ENCODE results near the gene SOCS1.

Gene SOCS1

DNA sequence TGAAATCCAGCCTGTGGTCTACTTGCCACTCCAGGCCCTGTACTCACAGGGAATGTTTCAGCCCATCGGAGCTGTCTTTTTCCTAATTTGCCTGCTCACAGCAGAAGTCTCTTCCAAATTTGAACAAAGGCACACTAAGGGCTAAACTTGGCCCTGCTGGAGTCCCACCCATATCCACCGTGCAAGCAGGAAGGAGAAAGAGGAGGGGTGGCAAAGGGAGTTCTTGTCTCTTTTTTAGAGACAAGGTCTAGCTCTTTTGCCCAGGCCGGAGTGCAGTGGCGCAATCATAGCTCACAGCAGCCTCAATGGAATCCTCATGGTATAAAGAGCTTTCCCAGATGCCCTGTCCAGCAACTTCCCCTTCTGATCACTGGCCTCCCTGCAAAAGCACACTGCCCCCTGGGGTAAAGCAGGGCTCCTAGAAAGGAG is 27.8 kb upstream of the SOCS1 start:
- DNase-seq, result no peak

DNA sequence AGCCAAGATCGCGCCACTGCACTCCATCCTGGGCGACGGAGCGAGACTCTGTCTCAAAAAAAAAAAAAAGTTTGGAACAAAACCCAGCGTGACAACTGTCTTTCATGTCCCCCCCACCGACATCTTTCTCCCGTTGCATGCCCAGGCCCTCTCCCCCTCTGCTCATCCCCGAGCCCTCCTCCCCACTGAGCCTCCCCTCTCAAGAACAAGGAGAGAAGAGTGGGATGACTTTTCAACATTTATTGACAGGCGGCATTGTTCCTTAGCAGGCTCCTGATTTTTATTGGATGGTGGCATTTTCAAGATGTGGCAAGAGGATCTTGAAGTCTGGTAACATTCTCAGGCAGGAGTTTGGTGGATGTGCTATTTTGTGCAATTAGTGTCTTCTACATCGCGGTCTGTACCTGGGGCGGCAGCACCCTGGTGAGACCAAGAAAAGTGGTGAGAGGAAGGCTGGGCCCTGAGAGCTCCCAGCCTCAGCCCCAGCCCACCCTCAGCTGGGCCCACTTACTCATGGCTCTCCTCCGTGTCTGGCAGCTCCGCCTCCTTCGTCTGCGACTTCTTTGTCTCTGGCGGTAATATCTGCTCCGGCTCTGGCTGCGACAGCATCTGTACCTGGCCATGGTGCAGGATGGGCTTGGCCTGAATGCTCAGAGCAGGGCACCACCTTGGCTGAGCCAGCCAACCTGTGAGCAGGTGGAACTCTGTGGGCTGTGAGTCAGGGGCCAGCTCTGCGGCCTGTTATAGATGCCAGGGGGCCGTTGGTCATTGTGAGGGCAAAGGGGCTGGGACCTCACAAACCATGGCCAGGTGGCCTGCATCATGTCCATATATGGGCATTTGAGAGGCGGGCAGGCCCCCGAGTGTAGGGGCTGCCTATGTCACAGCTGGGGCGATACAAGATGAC is 24.9 kb upstream of the SOCS1 start, which contains the start of gene PRM1:
Gene PRM1 (minus strand): TSS at position 715 of the 907 bp plus-strand sequence. CDS start 92 bp downstream, at position 623.
- no peak for DNase-seq

DNA sequence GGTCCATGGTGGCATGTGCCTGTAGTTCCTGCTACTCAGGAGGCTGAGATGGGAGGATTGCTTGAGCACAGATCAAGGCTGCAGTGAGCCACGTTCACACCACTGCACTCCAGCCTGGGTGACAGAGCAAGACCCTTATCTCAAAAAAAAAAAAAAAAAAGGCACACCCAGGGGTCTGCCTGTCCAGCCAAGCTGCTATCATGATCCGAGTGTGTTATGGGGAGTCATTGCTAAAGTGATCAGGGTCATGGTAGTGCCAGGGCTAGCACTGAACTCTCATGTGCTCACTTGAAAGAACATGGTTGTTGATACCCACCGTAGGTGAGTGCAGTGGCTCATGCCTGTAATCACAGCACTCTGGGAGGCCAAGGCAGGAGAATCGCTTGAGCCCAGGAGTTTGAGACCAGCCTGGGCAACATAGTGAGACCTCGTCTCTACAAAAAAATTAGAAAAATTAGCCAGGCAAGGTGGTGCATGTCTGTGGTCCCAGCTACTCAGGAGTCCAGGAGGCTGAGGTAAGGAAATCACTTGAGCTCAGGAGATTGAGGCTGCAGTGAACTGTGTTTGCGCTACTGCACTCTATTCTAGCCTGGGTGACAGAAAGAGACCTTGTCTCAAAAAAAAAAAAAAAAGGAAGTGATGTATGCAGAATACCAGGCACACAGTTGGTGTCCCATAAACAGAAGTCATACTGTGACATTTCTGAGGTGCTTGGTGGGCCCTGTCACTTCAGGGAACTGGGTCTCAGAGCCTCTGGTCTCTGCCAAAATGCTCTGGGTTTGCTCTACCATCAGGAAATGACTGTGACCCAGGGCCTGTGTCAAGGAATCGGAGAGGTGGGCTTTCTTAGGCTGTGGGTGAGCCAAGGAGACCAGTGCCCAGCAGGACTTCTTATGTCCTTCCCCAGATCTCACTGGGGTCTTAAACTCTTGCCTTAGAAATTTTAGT is 23.0 kb upstream of the SOCS1 start:
- DNase-seq, result no peak

DNA sequence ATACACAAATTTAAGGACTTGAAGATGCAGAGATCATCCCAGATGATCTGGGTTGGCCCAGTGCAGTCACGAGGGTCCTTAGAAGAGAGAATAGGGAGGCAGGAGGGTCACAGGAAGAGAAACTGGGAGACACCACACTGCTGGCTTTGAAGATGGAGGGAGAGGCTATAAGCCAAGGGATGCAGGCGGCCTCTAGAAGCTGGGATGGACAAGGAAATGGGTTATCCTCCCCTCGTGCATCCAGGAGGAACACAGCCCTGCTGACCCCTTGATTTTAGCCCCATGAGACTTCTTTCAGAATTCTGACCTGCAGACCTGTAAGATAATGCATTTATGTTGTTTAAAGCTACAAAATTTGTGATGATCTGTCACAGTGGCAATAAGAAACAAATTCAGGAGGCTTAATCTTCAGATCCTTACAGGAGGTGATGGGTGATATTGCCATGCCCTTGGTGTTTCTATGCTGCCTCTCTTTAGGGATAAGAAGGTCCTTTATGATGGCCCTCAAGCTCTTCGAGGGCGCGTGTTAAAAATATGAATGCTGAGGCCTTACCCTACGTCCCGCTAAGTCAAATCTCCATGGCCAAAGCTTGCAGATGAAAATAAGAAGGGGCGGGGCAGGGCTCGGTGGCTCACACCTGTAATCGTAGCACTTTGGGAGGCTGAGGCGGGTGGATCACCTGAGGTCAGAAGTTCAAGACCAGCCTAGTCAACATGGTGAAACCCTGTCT is 21.8 kb upstream of the SOCS1 start:
- DNase-seq, result no peak

DNA sequence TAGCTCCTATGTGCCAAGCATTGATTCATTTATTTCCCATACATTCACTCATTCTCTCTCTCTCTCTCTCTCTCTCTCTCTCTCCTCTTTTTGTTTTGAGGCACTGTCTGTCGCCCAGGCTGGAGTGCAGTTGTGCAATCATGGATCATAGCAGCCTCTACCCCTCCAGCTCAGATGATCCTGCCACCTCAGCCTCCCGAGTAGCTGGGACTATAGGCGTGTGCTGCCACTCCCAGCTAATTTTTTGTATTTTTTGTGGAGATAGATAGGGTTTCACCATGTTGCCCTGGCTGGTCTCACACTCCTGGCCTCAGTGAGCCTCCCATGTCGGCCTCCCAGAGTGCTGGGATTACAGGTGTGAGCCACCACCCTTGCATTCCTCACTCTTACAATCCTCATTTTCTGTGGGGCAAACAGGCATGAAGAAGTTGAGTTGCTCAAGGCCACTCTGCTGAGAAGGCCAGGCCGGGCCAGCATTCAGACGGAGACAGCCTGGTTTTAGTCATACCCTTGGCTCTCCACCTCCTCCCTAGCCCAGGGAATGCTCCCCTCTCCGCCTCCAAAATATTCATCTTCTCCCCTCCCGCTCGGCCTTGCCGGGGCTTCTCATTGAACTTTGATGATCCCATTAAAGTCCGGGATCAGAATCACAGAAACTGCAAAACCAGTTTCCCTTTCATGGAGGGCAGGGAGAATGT is 21.0 kb upstream of the SOCS1 start:
- no peak for DNase-seq

DNA sequence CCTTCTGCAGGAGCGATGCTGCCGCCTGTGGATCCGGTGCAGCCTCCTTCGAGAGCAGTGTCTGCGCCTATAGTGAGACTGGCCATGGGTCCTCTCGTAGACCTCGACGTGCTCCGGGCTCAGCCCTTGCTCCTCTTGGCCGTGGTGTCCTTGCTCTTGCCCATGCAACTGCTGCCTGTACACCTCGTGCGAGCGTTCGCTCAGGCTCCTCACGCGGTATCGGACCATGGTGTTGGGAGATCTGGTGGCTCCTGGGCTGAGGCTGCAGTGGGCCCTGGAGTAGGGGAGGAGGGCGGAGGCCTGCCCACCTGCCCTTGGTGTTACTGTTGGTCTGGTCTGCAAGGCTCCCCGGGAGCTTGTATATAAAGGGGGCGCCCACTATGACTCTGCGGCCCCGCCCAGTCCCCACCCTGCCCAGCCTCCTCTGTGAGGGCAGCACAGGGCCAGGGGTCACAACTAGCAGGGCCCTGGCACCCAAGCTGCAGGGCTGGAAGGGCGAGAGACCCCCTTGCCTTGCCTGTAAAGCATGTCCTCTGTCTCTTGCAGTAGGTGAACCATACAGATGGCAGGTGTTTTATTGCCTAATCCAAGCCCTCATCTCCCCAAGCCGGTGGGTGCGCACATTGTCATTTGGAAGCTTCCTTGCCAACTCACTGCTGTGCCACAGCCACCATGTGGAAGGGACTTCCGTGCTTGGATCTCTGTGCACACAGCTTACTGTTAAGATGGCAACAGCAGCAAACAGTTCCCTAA is 20.3 kb upstream of the SOCS1 start, which contains the start of gene PRM2:
Gene PRM2 (minus strand): TSS at position 338 of the 753 bp plus-strand sequence. CDS start 110 bp downstream, at position 228.
- DNase-seq, result no peak

DNA sequence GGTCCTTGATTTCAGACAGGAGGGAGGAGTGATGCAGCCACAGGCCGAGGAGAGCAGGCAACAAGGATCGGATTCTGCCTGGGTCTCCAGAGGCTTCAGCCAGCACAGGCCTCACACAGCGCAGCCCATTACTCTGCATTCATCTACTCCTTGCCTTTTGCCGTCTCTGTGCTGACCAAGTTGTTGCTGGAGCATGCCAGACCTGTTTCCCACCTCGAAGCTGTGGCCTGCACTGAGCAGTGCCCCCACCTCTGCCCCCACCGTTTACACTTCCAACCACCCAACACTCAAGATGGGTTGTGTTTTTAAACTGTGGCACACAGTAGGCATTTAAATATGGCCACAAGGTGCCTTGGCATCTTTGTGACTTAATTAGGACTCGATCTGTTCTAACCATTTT is 19.0 kb upstream of the SOCS1 start:
- DNase-seq, result no peak

DNA sequence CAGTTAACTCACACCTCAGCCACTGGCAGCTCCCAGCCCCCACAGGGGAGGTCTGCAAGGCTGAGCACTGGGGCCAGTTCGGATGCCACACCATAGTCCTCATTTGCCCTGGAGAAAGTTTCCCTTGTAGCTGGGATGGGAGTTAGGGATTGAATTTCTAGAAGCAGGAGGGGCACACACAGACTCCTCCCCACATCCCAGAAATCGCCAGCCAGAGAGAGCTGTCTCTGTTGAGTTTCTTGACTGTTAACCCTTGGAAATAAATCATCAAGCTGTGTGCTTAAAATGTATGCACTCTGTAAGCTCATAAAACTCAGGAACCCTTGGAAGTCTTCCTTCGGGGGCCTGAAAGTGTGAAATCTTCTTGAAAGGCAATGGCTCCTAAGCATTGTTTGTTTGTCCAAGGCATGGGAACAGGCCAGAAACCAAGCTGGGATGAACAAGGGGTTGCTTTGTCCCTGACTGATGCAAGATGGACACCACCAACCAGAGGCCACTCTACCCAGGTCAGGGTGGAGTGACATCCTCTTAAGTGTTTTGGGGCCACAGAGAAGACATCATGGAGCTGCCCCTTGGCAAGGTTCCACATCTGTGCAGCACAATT is 17.8 kb upstream of the SOCS1 start:
- DNase-seq, result no peak

DNA sequence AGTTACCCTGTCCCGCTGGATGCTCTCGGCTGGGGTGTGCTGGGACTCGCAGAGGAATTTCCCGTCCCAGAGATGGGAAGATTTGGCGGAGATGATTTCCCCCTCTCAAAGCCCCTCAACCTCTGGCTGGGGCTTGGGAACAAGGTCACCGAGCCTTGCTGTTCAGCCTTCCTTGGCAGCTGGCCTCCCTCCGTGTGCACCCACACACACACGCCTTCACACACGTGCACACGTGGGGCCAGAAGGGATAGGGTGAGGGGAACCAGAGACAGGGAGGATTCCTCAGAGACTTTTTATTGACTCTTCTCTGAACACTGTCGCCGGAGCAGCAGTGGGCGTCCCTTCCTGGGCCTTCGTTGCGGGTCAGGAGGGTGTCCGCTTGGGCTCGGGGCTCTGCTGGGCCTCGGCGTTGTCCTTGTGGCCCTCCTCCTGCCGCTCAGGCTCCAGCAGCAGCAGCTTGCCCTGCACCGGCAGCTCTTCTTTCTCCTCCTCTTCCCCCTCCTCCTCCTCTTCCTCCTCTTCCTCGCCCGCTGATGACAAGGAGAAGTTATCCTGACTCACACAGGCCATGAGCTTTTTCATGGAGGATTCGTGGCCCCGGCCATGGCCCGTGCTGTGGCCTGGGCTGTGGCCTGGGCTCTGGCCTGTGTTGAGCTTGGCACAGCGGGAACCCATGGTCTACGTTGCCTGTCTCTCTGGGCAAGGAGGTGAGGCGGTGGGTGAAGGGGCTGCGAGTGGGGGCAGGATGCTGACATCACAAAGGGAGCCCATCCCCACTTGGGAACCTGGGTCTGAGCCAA is 17.1 kb upstream of the SOCS1 start, which contains the start of gene PRM3:
Gene PRM3 (minus strand): TSS at position 709 of the 800 bp plus-strand sequence. CDS start 34 bp downstream, at position 675.
- no peak for DNase-seq

- no peak for DNase-seq
Observed at GRCh38 chr16:11272484-11272883, 16.5 kb upstream of the SOCS1 start.

GRCh38 chr16:11271610-11272009 is 15.6 kb upstream of the SOCS1 start:
- no peak for DNase-seq

- DNase-seq, result no peak
Observed at GRCh38 chr16:11270602-11271162, 14.7 kb upstream of the SOCS1 start.

DNA sequence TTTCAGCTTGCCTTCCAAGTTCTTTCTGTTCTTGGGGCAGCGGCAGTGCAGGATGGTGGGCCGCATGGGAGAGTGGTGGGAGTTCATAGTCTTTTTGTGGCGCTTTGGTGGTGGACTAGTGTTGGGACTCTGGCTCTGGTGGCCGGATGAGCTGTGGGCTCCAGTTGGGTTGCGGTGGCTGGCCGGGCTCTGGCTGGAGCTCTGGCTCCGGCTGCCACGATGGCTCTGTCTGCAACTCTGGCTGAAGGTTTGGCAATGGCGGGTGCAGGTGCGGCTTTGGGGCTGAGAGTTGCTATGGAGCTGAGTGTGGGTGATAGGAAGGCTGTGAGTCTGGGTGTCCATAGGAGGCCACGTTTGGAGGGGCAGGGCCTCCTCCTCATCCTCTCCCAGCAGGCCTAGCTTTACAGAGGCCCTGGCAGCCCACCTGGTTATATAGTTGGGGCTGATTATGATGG is 12.9 kb upstream of the SOCS1 start, which contains the start of gene TNP2:
Gene TNP2 (minus strand): TSS at position 405 of the 455 bp plus-strand sequence. CDS start 63 bp downstream, at position 342.
- no peak for DNase-seq

DNA sequence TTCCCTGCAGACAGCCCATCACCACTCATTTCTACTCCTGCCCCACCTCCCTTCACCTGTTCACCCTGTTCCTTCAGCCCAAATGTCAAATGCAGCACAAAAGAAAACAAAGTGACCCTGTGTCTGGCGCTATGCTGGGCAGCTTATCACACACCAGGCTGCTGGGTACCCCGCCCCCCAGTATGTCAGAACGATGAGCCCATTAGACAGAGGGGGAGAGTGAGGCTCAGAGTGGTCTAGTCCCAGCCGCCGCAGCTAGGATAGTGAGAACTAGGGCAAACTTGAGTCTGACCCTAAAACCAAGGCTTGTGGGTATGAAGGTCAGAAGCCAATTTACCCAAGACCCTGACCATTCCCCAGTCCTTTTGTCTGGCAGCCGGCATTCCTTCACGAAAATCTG is 9.1 kb upstream of the SOCS1 start:
- DNase-seq, result no peak

DNA sequence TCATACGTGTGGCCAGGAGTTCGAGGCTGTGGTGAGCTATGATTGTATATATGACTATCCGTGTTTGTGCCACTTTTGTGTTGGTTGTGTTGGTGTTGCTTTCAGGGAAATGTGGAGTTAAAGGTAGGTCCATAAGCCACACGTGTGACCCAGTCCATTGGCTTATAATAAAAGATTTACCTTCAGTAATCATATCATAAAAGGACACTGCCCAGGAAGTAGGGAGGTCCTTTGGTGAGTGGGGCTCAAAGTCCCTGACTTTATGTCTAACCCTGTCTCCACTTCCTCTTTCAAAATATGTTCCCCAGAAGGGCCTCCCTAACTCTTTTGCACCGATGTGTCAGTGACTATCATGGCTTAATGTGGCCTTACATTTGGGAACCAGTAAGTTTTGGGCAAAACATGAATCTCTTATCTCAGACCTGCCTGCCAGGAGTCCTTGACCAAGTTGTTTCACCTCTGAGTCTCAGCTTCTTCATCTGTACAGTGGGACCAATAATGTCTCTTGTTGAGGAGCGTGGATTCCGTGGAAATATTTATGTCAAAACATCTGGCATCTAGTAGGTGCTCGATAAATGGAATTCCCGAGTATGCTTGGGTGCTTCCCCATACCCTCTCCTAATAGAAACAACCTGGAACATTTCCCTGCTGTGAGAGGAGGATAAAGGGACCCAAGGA is 8.3 kb upstream of the SOCS1 start:
- no peak for DNase-seq

DNA sequence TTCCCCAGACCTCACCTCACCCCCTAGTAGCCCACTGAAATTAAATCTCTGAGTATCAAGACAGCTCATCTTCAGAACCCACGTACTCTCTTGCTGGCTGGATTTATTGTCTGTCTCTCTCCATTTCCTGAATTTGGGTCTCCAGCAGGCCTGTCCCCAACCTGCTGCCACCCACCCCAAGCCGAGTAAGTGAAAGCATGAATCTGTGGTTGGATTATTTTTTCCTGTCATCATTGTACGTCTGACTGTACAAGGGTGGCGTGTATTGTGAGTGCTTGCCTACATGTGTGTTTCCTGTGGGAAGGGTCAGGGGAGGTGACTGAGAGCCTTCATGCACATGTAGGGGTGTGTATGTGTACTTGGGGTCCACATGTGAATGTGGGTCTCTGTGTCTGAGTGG is 7.7 kb upstream of the SOCS1 start:
- no peak for DNase-seq

GRCh38 chr16:11262915-11263314 is 6.9 kb upstream of the SOCS1 start:
- no peak for DNase-seq

DNA sequence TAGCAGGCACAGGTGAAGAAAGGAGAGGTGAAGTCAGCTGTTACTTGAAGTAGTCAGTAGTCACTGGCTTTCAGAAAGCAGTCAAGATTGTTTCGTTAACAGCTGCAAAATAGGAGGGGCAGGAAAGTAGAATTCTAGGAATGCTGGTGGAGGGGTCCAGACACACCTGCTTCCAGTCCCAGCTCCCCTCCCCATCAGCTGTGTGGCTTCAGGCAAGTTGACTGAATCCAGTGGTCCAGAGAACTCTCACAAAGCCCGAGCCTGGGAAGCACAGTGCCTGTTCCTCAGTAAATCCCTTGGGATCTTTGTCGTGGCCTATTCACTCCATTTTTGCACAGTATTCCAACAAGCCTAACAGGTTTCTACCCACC is 4.6 kb upstream of the SOCS1 start:
- no peak for DNase-seq
